ENCODE data around the gene ACSL6. TPM values are rescaled to one million over a fixed set of nuclear protein-coding genes. Genes with fewer than 3 reads are reported as not detected.

Gene ACSL6
- total and polyA plus RNA-seq, 5 donors from 2014 or later, result 3.0 to 5.7 (median 5.5) TPM

- Mint-ChIP-seq H3K4me3 (no peak overlapping the region), H3K27me3 (peaks cover 40% of the 10 kb centered on the region), H3K27ac (no peak overlapping the region), H3K4me1 (peaks cover 12 to 32% (median 19%) of the 10 kb centered on the region in 4 donors), H3K36me3 (no peaks in the 10 kb centered on the region), H3K9me3 (no peaks in the 10 kb centered on the region)
- Histone ChIP-seq H3K4me3 (ENCODE audit: low read depth, low read length) (no peak overlapping the region), H3K27me3 (ENCODE audit: control insufficient read depth, insufficient read depth, low read length) (peaks cover 13% of the 10 kb centered on the region), H3K9me3 (ENCODE audit: control insufficient read depth in 2 of 2, low read length in 2 of 2) (no peaks in the 10 kb centered on the region), H3K27ac (ENCODE audit: insufficient read depth, low read length, poor library complexity, severe bottlenecking) (no peak overlapping the region), H3K4me1 (ENCODE audit: control insufficient read depth, insufficient read depth, low read length, poor library complexity, severe bottlenecking) (peaks cover 25% of the 10 kb centered on the region), H3K36me3 (ENCODE audit: control insufficient read depth, insufficient read depth, low read length) (no peaks in the 10 kb centered on the region)
- ATAC-seq (ENCODE audit: low read depth in 2 of 2) (no peak), DNase-seq (no peak)
Observed at GRCh38 chr5:132024117-132024435, 12.6 kb upstream of the ACSL6 start.

DNA sequence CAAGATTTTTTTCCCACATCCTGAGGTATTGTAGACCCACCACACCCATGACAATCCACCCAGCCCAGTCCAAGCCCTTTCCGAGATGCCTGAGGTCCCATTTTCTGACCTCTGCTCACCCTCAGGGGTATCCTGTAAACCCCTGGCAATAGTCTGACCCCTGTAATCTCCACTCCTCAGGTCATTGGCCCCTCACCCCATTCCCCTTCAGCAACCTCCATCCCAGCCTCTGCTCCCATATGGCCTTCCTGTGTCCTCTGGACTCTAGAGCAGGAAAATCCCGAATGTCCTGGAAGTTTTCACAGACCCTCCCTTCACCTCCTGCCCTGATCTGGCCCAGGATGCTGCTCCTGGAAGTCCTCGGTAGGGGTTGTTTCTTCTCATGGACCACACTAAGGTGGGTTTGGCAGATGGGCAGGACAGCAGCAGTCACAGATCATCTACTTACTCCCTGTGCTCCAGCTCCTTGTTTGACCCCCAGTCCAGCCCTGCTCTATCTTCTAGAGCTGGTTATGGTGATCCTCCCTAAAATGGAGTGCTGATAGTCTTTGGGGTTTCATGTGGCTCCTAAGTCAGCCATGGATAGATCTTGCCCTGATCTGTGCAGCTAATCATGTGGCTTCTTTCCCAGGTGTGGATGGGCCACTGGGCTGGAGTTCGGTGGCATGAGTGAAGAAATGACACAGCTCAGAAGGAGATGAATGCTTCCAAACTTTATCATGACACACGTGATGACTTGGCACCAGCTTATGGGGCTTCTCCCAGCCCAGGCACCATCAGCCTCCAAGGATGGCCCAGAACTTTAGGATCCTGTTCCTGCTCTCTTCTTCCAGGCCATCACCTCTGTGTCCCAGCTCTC, 12.0 kb upstream of the ACSL6 start:
- Mint-ChIP-seq H3K27me3 (peaks cover 36% of the 10 kb centered on the region), H3K4me3 (no peak overlapping the region), H3K9me3 (no peaks in the 10 kb centered on the region), H3K4me1 (peaks cover 12 to 32% (median 23%) of the 10 kb centered on the region in 4 donors), H3K36me3 (no peaks in the 10 kb centered on the region), H3K27ac (no peak overlapping the region)
- peaks cover 26% of the 10 kb centered on the region for H3K4me1 ChIP-seq (ENCODE audit: control insufficient read depth, insufficient read depth, low read length, poor library complexity, severe bottlenecking)
- H3K27ac ChIP-seq (ENCODE audit: insufficient read depth, low read length, poor library complexity, severe bottlenecking), result no peak overlapping the region
- DNase-seq (no peak), ATAC-seq (ENCODE audit: low read depth in 2 of 2) (no peak)
- H3K36me3 ChIP-seq (ENCODE audit: control insufficient read depth, insufficient read depth, low read length), result no peaks in the 10 kb centered on the region
- H3K4me3 ChIP-seq (ENCODE audit: low read depth, low read length), result no peak overlapping the region
- peaks cover 13% of the 10 kb centered on the region for H3K27me3 ChIP-seq (ENCODE audit: control insufficient read depth, insufficient read depth, low read length)
- H3K9me3 ChIP-seq (ENCODE audit: control insufficient read depth in 2 of 2, low read length in 2 of 2), result no peaks in the 10 kb centered on the region

GRCh38 chr5:132022737-132023136, 11.3 kb upstream of the ACSL6 start:
- ATAC-seq (ENCODE audit: low read depth in 2 of 2), result no peak
- no peak overlapping the region for H3K4me3 ChIP-seq (ENCODE audit: low read depth, low read length)
- Mint-ChIP-seq H3K9me3 (no peaks in the 10 kb centered on the region), H3K27me3 (peaks cover 34% of the 10 kb centered on the region), H3K36me3 (no peaks in the 10 kb centered on the region), H3K27ac (no peak overlapping the region), H3K4me3 (no peak overlapping the region), H3K4me1 (peaks cover 12 to 32% (median 23%) of the 10 kb centered on the region in 4 donors)
- H3K4me1 ChIP-seq (ENCODE audit: control insufficient read depth, insufficient read depth, low read length, poor library complexity, severe bottlenecking), result peaks cover 26% of the 10 kb centered on the region
- no peak for DNase-seq
- no peak overlapping the region for H3K27ac ChIP-seq (ENCODE audit: insufficient read depth, low read length, poor library complexity, severe bottlenecking)
- no peaks in the 10 kb centered on the region for H3K36me3 ChIP-seq (ENCODE audit: control insufficient read depth, insufficient read depth, low read length)
- no peaks in the 10 kb centered on the region for H3K9me3 ChIP-seq (ENCODE audit: control insufficient read depth in 2 of 2, low read length in 2 of 2)
- peaks cover 11% of the 10 kb centered on the region for H3K27me3 ChIP-seq (ENCODE audit: control insufficient read depth, insufficient read depth, low read length)

GRCh38 chr5:132021654-132022053, 10.2 kb upstream of the ACSL6 start:
- H3K9me3 ChIP-seq (ENCODE audit: control insufficient read depth in 2 of 2, low read length in 2 of 2), result no peaks in the 10 kb centered on the region
- peaks cover 16 to 39% (median 27%) of the 10 kb centered on the region in 4 donors for H3K4me1 Mint-ChIP-seq
- ATAC-seq (ENCODE audit: low read depth in 2 of 2), result no peak
- no peak overlapping the region for H3K27ac Mint-ChIP-seq
- no peak overlapping the region for H3K4me3 Mint-ChIP-seq
- no peak for DNase-seq
- peaks cover 23% of the 10 kb centered on the region for H3K4me1 ChIP-seq (ENCODE audit: control insufficient read depth, insufficient read depth, low read length, poor library complexity, severe bottlenecking)
- no peaks in the 10 kb centered on the region for H3K36me3 ChIP-seq (ENCODE audit: control insufficient read depth, insufficient read depth, low read length)
- H3K27me3 Mint-ChIP-seq, result peaks cover 34% of the 10 kb centered on the region
- no peak overlapping the region for H3K4me3 ChIP-seq (ENCODE audit: low read depth, low read length)
- no peaks in the 10 kb centered on the region for H3K36me3 Mint-ChIP-seq
- H3K9me3 Mint-ChIP-seq, result no peaks in the 10 kb centered on the region
- no peak overlapping the region for H3K27ac ChIP-seq (ENCODE audit: insufficient read depth, low read length, poor library complexity, severe bottlenecking)
- peaks cover 14% of the 10 kb centered on the region for H3K27me3 ChIP-seq (ENCODE audit: control insufficient read depth, insufficient read depth, low read length)

- Mint-ChIP-seq H3K36me3 (no peaks in the 10 kb centered on the region), H3K27me3 (peaks cover 39% of the 10 kb centered on the region), H3K4me1 (peaks cover 19 to 46% (median 32%) of the 10 kb centered on the region in 4 donors), H3K27ac (peak overlapping the region; percentile 43 to 79 (median 79)), H3K4me3 (peak overlapping the region in 3 of 4 donors; percentile 16 to 58 (median 53)), H3K9me3 (no peaks in the 10 kb centered on the region)
- peaks cover 21% of the 10 kb centered on the region for H3K4me1 ChIP-seq (ENCODE audit: control insufficient read depth, insufficient read depth, low read length, poor library complexity, severe bottlenecking)
- H3K27ac ChIP-seq (ENCODE audit: insufficient read depth, low read length, poor library complexity, severe bottlenecking), result peak overlapping the region; percentile 68
- H3K36me3 ChIP-seq (ENCODE audit: control insufficient read depth, insufficient read depth, low read length), result no peaks in the 10 kb centered on the region
- DNase-seq (no peak), ATAC-seq (ENCODE audit: low read depth in 2 of 2) (peak; percentile 21 to 25)
- no peaks in the 10 kb centered on the region for H3K9me3 ChIP-seq (ENCODE audit: control insufficient read depth in 2 of 2, low read length in 2 of 2)
- H3K27me3 ChIP-seq (ENCODE audit: control insufficient read depth, insufficient read depth, low read length), result peaks cover 23% of the 10 kb centered on the region
- no peak overlapping the region for H3K4me3 ChIP-seq (ENCODE audit: low read depth, low read length)
Observed at GRCh38 chr5:132020568-132021339, 9.3 kb upstream of the ACSL6 start.

DNA sequence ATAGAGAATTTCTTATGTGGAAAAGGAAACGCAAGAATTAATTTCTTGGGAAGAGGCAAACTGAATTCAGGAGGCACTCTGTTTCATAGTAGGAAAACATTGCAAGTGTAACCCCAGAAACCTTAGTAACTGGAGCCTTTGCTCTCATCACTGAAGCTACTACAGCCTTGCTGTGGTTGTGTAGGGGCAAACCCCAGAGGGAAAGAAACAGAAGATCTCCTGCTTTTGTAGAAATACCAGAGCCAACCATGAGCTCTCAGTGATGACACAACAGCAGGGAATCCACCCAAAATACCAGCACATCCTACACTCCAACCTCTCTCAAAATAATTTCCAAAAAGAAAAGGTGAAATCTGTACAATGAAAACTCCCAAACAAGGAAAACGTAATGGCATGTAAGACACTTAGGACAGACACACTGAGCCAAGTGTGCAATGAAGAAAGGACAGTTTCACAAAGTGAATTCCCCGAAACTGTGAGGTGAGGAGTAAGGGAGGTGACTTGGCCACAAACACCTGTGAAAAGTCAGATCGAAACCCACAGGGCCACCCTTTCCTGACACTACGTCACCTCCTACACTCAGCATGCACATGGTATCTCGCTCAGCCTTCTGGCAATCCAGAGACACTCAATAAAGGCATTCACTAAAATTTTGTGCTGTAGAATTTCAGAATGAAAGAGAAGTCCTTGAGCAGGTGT, 8.5 kb upstream of the ACSL6 start:
- no peaks in the 10 kb centered on the region for H3K36me3 ChIP-seq (ENCODE audit: control insufficient read depth, insufficient read depth, low read length)
- H3K27ac Mint-ChIP-seq, result peak overlapping the region in 2 of 3 donors; percentile 79
- DNase-seq (peak; percentile 41 to 96 (median 72)), ATAC-seq (ENCODE audit: low read depth in 2 of 2) (peak; percentile 95 to 98)
- no peaks in the 10 kb centered on the region for H3K36me3 Mint-ChIP-seq
- peaks cover 47% of the 10 kb centered on the region for H3K27me3 Mint-ChIP-seq
- peaks cover 21% of the 10 kb centered on the region for H3K4me1 ChIP-seq (ENCODE audit: control insufficient read depth, insufficient read depth, low read length, poor library complexity, severe bottlenecking)
- H3K27ac ChIP-seq (ENCODE audit: insufficient read depth, low read length, poor library complexity, severe bottlenecking), result peak overlapping the region; percentile 68
- peaks cover 19 to 46% (median 32%) of the 10 kb centered on the region in 4 donors for H3K4me1 Mint-ChIP-seq
- peaks cover 0 to under 1% (median 0%) of the 10 kb centered on the region in 7 donors for H3K9me3 Mint-ChIP-seq
- H3K4me3 ChIP-seq (ENCODE audit: low read depth, low read length), result peak overlapping the region; percentile 58
- H3K9me3 ChIP-seq (ENCODE audit: control insufficient read depth in 2 of 2, low read length in 2 of 2), result no peaks in the 10 kb centered on the region
- H3K27me3 ChIP-seq (ENCODE audit: control insufficient read depth, insufficient read depth, low read length), result peaks cover 29% of the 10 kb centered on the region
- H3K4me3 Mint-ChIP-seq, result peak overlapping the region; percentile 16 to 58 (median 41)

DNA sequence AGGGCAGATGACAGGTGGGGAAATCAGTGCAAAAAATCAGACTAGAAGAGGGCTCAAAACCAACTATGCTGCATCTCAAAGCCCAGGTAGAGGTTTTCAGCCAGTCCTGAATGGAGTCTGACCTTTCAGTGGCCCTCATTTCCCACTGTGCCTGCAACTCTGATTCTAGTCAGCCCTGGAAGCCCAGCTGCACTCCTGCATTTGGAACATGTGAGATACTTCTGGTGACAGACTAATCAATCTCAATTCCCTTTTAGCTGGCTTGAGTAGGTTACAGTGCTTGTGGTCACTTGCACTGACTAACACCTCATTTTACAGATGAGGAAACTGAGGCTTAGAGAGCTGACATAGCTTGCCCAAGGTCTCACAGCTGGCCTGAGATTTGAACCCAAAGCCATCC, 7.9 kb upstream of the ACSL6 start:
- Histone ChIP-seq H3K9me3 (ENCODE audit: control insufficient read depth in 2 of 2, low read length in 2 of 2) (no peaks in the 10 kb centered on the region), H3K4me1 (ENCODE audit: control insufficient read depth, insufficient read depth, low read length, poor library complexity, severe bottlenecking) (peaks cover 21% of the 10 kb centered on the region), H3K27me3 (ENCODE audit: control insufficient read depth, insufficient read depth, low read length) (peaks cover 32% of the 10 kb centered on the region), H3K36me3 (ENCODE audit: control insufficient read depth, insufficient read depth, low read length) (no peaks in the 10 kb centered on the region), H3K4me3 (ENCODE audit: low read depth, low read length) (no peak overlapping the region), H3K27ac (ENCODE audit: insufficient read depth, low read length, poor library complexity, severe bottlenecking) (peak overlapping the region; percentile 68)
- Mint-ChIP-seq H3K36me3 (no peaks in the 10 kb centered on the region), H3K4me3 (no peak overlapping the region), H3K27me3 (peaks cover 52% of the 10 kb centered on the region), H3K4me1 (peaks cover 19 to 46% (median 32%) of the 10 kb centered on the region in 4 donors), H3K9me3 (peaks cover 0 to 2% (median 0%) of the 10 kb centered on the region in 7 donors), H3K27ac (peak overlapping the region in 1 of 3 donors; percentile 79)
- DNase-seq (no peak), ATAC-seq (ENCODE audit: low read depth in 2 of 2) (no peak)

All from CD4-positive, CD25-positive, alpha-beta regulatory T cell (primary cell).